ENCODE results near the gene PRDM16. TPM values are rescaled to one million over a fixed set of nuclear protein-coding genes. Genes with fewer than 3 reads are reported as not detected.

The PRDM16 gene
- total and polyA plus RNA-seq, 2 of the 8 experiments (the other 6 are each of a cell fraction or from before 2014, with no cell fraction given): 0.39 to 0.43 TPM

DNA sequence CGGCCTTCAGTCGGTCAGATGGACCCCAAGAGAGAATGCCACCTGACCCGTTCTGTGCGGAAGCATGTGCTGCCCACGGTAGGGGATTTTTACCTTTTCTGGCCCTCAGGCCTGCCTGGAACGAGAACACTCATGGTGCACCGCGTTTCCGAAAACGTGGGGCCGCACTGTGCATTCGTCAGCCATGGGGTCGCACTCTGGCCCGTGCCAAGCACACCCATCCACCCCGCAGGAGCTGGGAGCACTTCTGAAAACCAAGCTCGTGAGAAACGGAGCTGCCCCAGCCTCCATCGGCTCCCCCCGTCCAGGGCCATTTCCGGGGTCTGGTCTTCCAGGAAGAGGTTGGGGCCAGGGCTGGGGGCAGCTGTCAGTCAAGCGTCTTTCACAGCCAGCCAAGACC, 72.8 kb downstream of the PRDM16 start:
- H3K27ac ChIP-seq (ENCODE audit: low read depth, low read length): no peak overlapping the region
- H4K91ac ChIP-seq (replicated peaks; ENCODE audit: insufficient read length, low read length): no peak overlapping the region
- no peak overlapping the region for H3K56ac ChIP-seq (replicated peaks; ENCODE audit: insufficient read length, low read depth, low read length)
- no peak overlapping the region for H4K5ac ChIP-seq (ENCODE audit: insufficient read length, low read depth, low read length)
- no peaks in the 10 kb centered on the region for H3K79me2 ChIP-seq (ENCODE audit: control insufficient read depth in 1 of 2, insufficient read depth in 2 of 2, low read length in 2 of 2)
- ChIA-PET CTCF (ENCODE audit: partially characterized antibody) (interaction anchor here (1.6 kb wide), 1 partner anchor 208 kb away, joined by 3 read pairs; no protein-coding TSS in a partner anchor), POLR2A (ENCODE audit: partially characterized antibody) (no interaction called here)
- H3K9ac ChIP-seq (replicated peaks in 1 of 4; ENCODE audit: extremely low read depth in 1 of 4, low read depth in 3 of 4, low read length in 3 of 4): no peak overlapping the region
- H3K4me3 ChIP-seq (ENCODE audit: extremely low read depth in 1 of 4, insufficient read depth in 2 of 4, low read depth in 3 of 4, low read length in 4 of 4): no peak overlapping the region
- TF ChIP-seq POU5F1 (IDR thresholded peaks at IDR 0.05; ENCODE audit: low read depth, low read length) (no peak), SIX5 (IDR thresholded peaks at IDR 0.05; ENCODE audit: low read depth, low read length) (no peak), EP300 (IDR thresholded peaks at IDR 0.05; ENCODE audit: borderline replicate concordance in 1 of 2, low read depth in 2 of 2, low read length in 2 of 2) (no peak), SIRT6 (IDR thresholded peaks at IDR 0.05; ENCODE audit: low read length) (no peak), CHD1 (IDR thresholded peaks at IDR 0.05; ENCODE audit: low read depth, low read length) (no peak), GTF2F1 (IDR thresholded peaks at IDR 0.05; ENCODE audit: borderline replicate concordance, low read depth, low read length) (no peak), TAF7 (optimal IDR thresholded peaks at IDR 0.05; ENCODE audit: borderline replicate concordance, low read depth, low read length) (no peak), HDAC2 (IDR thresholded peaks at IDR 0.05; ENCODE audit: borderline replicate concordance in 1 of 2, low read depth in 2 of 2, low read length in 2 of 2) (no peak), KDM4A (IDR thresholded peaks at IDR 0.05; ENCODE audit: low read depth, low read length, severe bottlenecking) (no peak), YY1 (IDR thresholded peaks at IDR 0.05; ENCODE audit: low read depth, low read length) (no peak)
- TF ChIP-seq, protein P1, sequence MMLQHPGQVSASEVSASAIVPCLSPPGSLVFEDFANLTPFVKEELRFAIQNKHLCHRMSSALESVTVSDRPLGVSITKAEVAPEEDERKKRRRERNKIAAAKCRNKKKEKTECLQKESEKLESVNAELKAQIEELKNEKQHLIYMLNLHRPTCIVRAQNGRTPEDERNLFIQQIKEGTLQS (IDR thresholded peaks at IDR 0.05; ENCODE audit: insufficient read depth, low read depth, low read length): no peak
- no peaks in the 10 kb centered on the region for H4K20me1 ChIP-seq (replicated peaks in 1 of 2; ENCODE audit: control insufficient read depth in 1 of 2, insufficient read depth in 2 of 2, low read length in 2 of 2)
- H2AFZ ChIP-seq (ENCODE audit: low read length): no peak overlapping the region
- H3K23me2 ChIP-seq (ENCODE audit: low read depth, low read length): no peaks in the 10 kb centered on the region
- H3K36me3 ChIP-seq (ENCODE audit: control insufficient read depth in 2 of 4, insufficient read depth in 4 of 4, low read length in 3 of 4): no peaks in the 10 kb centered on the region
- WGBS, 2 experiments (ENCODE audit: extremely low coverage in 1 of 2, insufficient coverage in 1 of 2, insufficient read length in 1 of 2, insufficient replicate concordance in 2 of 2, low coverage in 1 of 2, low lambda C conversion rate in 2 of 2, missing lambda C conversion rate in 1 of 2): 97% methylated on average over 20 of the region's 21 CpGs; no CpG with 5 or more reads in 1 of the 2 experiments
- no peak overlapping the region for H2AK5ac ChIP-seq (ENCODE audit: low read depth, low read length)
- FAIRE-seq: no peak
- no peaks in the 10 kb centered on the region for H3K4me1 ChIP-seq (replicated peaks in 1 of 4; ENCODE audit: control insufficient read depth in 3 of 4, insufficient read depth in 4 of 4, low read length in 3 of 4)
- no peak overlapping the region for H3K4me2 ChIP-seq (ENCODE audit: insufficient read depth in 1 of 2, low read depth in 2 of 2, low read length in 2 of 2)
- no peaks in the 10 kb centered on the region for H3K27me3 ChIP-seq (replicated peaks in 1 of 4; ENCODE audit: control insufficient read depth in 3 of 4, extremely low read depth in 1 of 4, insufficient read depth in 3 of 4, low read length in 3 of 4)
- H3K18ac ChIP-seq (ENCODE audit: extremely low read depth, low read length): no peak overlapping the region
- no peak overlapping the region for H2BK120ac ChIP-seq (replicated peaks; ENCODE audit: low read depth, low read length)
- H3K9me3 ChIP-seq (ENCODE audit: insufficient read depth in 2 of 2, low read depth in 1 of 2, low read length in 1 of 2): no peaks in the 10 kb centered on the region; a peak in 1 of 4 replicates
- H2BK12ac ChIP-seq (ENCODE audit: low read depth, low read length): no peak overlapping the region
- no peaks in the 10 kb centered on the region for H3K79me1 ChIP-seq (ENCODE audit: low read depth, low read length)
- no peak overlapping the region for H2BK15ac ChIP-seq (ENCODE audit: low read length)
- no peak overlapping the region for H3K23ac ChIP-seq (ENCODE audit: insufficient read length)
- no peak overlapping the region for H4K8ac ChIP-seq (ENCODE audit: extremely low read depth, insufficient read depth, low read length)
- no peak for DNase-seq (ENCODE audit: low read depth in 1 of 2, low spot score in 2 of 2)
- H2BK5ac ChIP-seq (ENCODE audit: low read depth, low read length): no peak overlapping the region
- H2BK20ac ChIP-seq (ENCODE audit: low read length): no peak overlapping the region
- no peak overlapping the region for H3K14ac ChIP-seq (ENCODE audit: insufficient read length)
- H3K4ac ChIP-seq (replicated peaks; ENCODE audit: insufficient read length, low read depth, low read length): no peak overlapping the region

Data from H1 (cell line).